ENCODE data around the gene IP6K3. TPM values are rescaled to one million over a fixed set of nuclear protein-coding genes. Genes with fewer than 3 reads are reported as not detected.
A peak's percentile ranks its signal among the peaks of the same experiment; 100 is the strongest.

IP6K3 gene
- polyA plus RNA-seq, 3 donors = not detected

DNA sequence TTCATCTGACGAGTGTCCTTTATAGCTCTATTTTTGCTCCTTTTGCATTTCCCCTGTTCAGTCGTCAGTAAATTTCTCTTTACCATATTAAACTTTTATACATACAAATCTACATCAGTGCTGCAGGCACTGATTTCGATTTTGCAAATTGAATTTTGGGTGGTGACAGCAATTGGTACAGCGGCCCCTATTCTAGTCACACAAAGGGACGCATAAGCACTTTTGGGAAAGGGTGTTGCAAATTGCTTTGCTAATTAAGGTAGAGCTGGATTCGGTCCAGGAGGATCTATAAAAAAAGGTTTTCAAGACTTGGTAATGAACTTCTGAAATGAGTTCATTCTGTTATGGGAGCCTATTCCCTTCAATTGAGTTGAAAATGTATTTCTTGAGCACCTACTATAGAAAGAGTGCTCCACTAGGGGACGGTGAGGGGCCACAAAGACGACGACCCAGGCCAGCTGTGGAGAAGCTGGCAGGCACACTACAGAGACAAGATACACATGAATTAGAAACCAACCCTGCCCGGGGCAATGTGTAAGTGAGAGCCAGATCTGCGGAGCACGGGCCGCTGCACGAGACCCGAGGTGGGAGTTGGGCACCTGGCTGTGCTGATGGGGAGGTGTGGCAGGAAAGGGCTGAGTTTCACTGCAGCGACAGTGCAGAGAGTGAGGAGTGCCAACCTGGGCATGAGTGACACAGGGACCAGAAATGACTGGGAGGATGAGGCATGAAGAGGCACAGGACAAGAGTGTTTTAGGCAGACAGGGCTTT, 40.6 kb downstream of the IP6K3 start:
- H3K9me3 ChIP-seq (replicated peaks in 1 of 2; ENCODE audit: control insufficient read depth in 1 of 2, insufficient read depth in 1 of 2, low read length in 2 of 2) = no peaks in the 10 kb centered on the region
- peaks cover 5% of the 10 kb centered on the region for H3K79me2 ChIP-seq (ENCODE audit: insufficient read depth, low read length)
- no peak overlapping the region for H3K27ac ChIP-seq (ENCODE audit: low read depth in 1 of 2, low read length in 2 of 2)
- H2AFZ ChIP-seq (ENCODE audit: insufficient read depth, low read depth, low read length, poor library complexity, severe bottlenecking) = no peak overlapping the region
- H3K9me3 Mint-ChIP-seq = no peaks in the 10 kb centered on the region
- peaks cover 10% of the 10 kb centered on the region for H3K4me1 Mint-ChIP-seq
- peaks cover 14 to 33% of the 10 kb centered on the region in 2 donors for H3K36me3 Mint-ChIP-seq
- H3K4me3 ChIP-seq (replicated peaks in 1 of 3; ENCODE audit: low read depth in 2 of 3, low read length in 3 of 3) = no peak overlapping the region
- H3K27ac Mint-ChIP-seq = peak overlapping the region in 1 of 7 donors; percentile 84
- H4K20me1 ChIP-seq (ENCODE audit: insufficient read depth, low read length) = no peaks in the 10 kb centered on the region
- H3K27me3 Mint-ChIP-seq (ENCODE audit: low read depth in 3 of 3) = no peaks in the 10 kb centered on the region
- H3K4me2 ChIP-seq (replicated peaks; ENCODE audit: extremely low read depth, low read length, poor library complexity, severe bottlenecking) = no peak overlapping the region
- no peaks in the 10 kb centered on the region for H3K27me3 ChIP-seq (ENCODE audit: control insufficient read depth in 2 of 2, insufficient read depth in 2 of 2, low read length in 2 of 2)
- no peak for DNase-seq
- 98% methylated on average over 13 of the region's 16 CpGs for WGBS (ENCODE audit: insufficient coverage)
- TF ChIP-seq, protein P1, sequence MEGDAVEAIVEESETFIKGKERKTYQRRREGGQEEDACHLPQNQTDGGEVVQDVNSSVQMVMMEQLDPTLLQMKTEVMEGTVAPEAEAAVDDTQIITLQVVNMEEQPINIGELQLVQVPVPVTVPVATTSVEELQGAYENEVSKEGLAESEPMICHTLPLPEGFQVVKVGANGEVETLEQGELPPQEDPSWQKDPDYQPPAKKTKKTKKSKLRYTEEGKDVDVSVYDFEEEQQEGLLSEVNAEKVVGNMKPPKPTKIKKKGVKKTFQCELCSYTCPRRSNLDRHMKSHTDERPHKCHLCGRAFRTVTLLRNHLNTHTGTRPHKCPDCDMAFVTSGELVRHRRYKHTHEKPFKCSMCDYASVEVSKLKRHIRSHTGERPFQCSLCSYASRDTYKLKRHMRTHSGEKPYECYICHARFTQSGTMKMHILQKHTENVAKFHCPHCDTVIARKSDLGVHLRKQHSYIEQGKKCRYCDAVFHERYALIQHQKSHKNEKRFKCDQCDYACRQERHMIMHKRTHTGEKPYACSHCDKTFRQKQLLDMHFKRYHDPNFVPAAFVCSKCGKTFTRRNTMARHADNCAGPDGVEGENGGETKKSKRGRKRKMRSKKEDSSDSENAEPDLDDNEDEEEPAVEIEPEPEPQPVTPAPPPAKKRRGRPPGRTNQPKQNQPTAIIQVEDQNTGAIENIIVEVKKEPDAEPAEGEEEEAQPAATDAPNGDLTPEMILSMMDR (IDR thresholded peaks at IDR 0.05) = no peak
- peaks cover 0 to 21% of the 10 kb centered on the region in 2 donors for H3K36me3 ChIP-seq (replicated peaks in 1 of 2; ENCODE audit: control insufficient read depth in 1 of 2, insufficient read depth in 2 of 2, low read length in 2 of 2)
- intact Hi-C loops (cut with micrococcal nuclease) = no loop called here
- H3K4me1 ChIP-seq (ENCODE audit: control insufficient read depth in 1 of 2, insufficient read depth in 2 of 2, low read length in 2 of 2) = peaks cover 7 to 8% of the 10 kb centered on the region in 2 donors
- no peak overlapping the region for H3K9ac ChIP-seq (ENCODE audit: insufficient read depth, low read length, poor library complexity, severe bottlenecking)
- H3K4me3 Mint-ChIP-seq = no peak overlapping the region

DNA sequence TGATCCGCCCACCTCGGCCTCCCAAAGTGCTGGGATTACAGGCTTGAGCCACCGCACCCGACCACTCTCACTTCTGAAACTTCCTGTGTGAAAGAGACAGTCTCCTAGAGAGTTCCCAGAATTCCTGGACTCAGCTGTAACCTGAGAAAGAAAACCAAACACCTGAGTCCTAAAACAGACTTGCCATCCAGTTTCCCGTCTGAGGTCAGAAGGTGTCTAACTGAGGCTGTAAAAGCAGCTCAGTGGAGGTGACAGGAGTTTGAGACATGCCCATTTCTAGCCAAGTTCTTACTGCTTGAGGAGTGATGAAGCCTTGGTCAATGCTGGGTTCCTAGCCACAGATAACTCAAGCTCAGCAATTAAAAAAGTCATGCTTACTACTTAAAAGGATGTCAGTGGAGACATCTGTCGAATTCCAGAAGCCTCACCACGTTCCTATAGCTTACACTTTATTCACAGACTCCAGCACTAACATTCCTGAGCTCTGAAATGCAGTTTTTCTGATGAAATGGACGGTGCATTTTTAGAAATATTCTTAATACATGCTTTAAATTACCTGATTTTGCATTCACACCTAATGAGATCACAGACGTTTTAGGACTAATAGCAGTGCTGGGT, 41.3 kb downstream of the IP6K3 start:
- Mint-ChIP-seq H3K9me3 (no peaks in the 10 kb centered on the region), H3K36me3 (peaks cover 16 to 33% of the 10 kb centered on the region in 2 donors), H3K4me3 (no peak overlapping the region), H3K27ac (no peak overlapping the region), H3K4me1 (peaks cover 3% of the 10 kb centered on the region), H3K27me3 (ENCODE audit: low read depth in 3 of 3) (no peaks in the 10 kb centered on the region)
- Histone ChIP-seq H4K20me1 (ENCODE audit: insufficient read depth, low read length) (no peaks in the 10 kb centered on the region), H3K27ac (ENCODE audit: low read depth in 1 of 2, low read length in 2 of 2) (no peak overlapping the region), H3K36me3 (replicated peaks in 1 of 2; ENCODE audit: control insufficient read depth in 1 of 2, insufficient read depth in 2 of 2, low read length in 2 of 2) (peaks cover 0 to 21% of the 10 kb centered on the region in 2 donors), H3K4me3 (replicated peaks in 1 of 3; ENCODE audit: low read depth in 2 of 3, low read length in 3 of 3) (no peak overlapping the region), H2AFZ (ENCODE audit: insufficient read depth, low read depth, low read length, poor library complexity, severe bottlenecking) (no peak overlapping the region), H3K9ac (ENCODE audit: insufficient read depth, low read length, poor library complexity, severe bottlenecking) (no peak overlapping the region), H3K79me2 (ENCODE audit: insufficient read depth, low read length) (no peaks in the 10 kb centered on the region), H3K4me1 (ENCODE audit: control insufficient read depth in 1 of 2, insufficient read depth in 2 of 2, low read length in 2 of 2) (peaks cover 0 to under 1% of the 10 kb centered on the region in 2 donors), H3K9me3 (replicated peaks in 1 of 2; ENCODE audit: control insufficient read depth in 1 of 2, insufficient read depth in 1 of 2, low read length in 2 of 2) (no peaks in the 10 kb centered on the region), H3K4me2 (replicated peaks; ENCODE audit: extremely low read depth, low read length, poor library complexity, severe bottlenecking) (no peak overlapping the region), H3K27me3 (ENCODE audit: control insufficient read depth in 2 of 2, insufficient read depth in 2 of 2, low read length in 2 of 2) (no peaks in the 10 kb centered on the region)
- intact Hi-C loops (cut with micrococcal nuclease) = no loop called here
- WGBS (ENCODE audit: insufficient coverage) = 88% methylated on average over 2 of the region's 9 CpGs
- DNase-seq = no peak
- TF ChIP-seq, protein P1 (IDR thresholded peaks at IDR 0.05) = no peak

All from CD14-positive monocyte (primary cell).